RWPE1 (cell line): ENCODE data around the gene NLRP3.
"Not testable (repeated sequence)": the region's sequence is repeated elsewhere in the genome, so short reads cannot be mapped to it uniquely, and the experiment has no call there.

ENCODE experiments used
- CTCF ChIA-PET: fragments of 350-600 bp; sonication (Branson Sonifier 250); formaldehyde crosslinking; extraction: SDS; loops from one replicate; lab custom pipeline; 2021; lab: Yijun Ruan, JAX
- POLR2A ChIA-PET: fragments of 400-600 bp; formaldehyde crosslinking; extraction: SDS; loops from one replicate; lab custom pipeline; 2020; ENCODE audit warnings: antibody characterized with exemption; ENCODE audit not compliant: low non-redundant PET; lab: Yijun Ruan, JAX
- DNase-seq: peaks from one replicate; pipeline ENCODE4 v3.0.0; 2012; ENCODE audit warnings: low spot score
- H3K27ac ChIP-seq: fragments of 450-650 bp; 2 replicates; pipeline ENCODE4 v1.5.1; 2017
- TF ChIP-seq, protein P1 (sequence below): fragments of 450-650 bp; conservative IDR thresholded peaks from 2 replicates; pipeline ENCODE4 v1.5.1; 2017; ENCODE audit warnings: low read depth, mild to moderate bottlenecking

NLRP3 gene

DNA sequence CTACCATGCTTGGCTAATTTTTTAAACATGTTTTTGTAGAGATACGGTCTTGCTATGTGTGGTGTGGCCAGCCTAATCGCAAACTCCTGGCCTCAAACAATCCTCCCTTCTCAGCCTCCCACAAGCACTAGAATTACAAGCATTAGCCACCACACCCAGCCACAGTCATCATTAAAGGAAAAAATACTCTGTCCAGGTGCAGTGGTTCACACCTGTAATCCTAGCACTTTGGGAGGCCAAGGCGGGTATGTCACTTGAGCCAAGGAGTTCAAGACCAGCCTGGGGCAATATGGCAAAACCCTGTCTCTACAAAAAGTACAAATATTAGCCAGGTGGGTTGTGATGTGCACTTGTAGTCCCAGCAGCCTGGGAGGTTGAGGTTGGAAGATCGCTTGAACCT, 25.0 kb upstream of the NLRP3 start:
- no peak overlapping the region for H3K27ac ChIP-seq
- DNase-seq: no peak
- ChIA-PET CTCF (interaction anchor here (0.7 to 2.5 kb wide), 6 partner anchors 10 to 1417 kb away, joined by 3 to 29 read pairs (median 4); no protein-coding TSS in a partner anchor), POLR2A (no interaction called here)
- TF ChIP-seq, protein P1, sequence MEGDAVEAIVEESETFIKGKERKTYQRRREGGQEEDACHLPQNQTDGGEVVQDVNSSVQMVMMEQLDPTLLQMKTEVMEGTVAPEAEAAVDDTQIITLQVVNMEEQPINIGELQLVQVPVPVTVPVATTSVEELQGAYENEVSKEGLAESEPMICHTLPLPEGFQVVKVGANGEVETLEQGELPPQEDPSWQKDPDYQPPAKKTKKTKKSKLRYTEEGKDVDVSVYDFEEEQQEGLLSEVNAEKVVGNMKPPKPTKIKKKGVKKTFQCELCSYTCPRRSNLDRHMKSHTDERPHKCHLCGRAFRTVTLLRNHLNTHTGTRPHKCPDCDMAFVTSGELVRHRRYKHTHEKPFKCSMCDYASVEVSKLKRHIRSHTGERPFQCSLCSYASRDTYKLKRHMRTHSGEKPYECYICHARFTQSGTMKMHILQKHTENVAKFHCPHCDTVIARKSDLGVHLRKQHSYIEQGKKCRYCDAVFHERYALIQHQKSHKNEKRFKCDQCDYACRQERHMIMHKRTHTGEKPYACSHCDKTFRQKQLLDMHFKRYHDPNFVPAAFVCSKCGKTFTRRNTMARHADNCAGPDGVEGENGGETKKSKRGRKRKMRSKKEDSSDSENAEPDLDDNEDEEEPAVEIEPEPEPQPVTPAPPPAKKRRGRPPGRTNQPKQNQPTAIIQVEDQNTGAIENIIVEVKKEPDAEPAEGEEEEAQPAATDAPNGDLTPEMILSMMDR: no peak

DNA sequence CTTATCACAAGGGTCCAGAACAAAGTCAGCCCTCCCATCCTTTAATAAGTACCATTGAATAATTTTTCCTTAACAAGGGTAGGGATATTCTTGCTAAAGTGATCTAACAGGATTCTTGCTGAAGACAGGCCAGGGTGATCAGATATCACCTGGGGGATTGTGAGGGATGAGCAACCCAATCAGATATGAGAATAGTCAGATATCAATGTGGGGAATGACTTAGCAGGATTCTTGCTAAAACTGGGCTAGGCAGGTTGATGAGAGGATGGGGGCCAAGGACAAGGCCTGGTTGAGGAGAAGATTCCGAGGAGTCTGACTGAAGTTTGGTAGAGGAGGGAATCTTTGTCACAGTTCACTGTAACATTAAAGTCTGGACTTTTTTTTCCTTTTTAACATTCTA, 23.9 kb upstream of the NLRP3 start:
- ChIA-PET CTCF (no interaction called here), POLR2A (no interaction called here)
- TF ChIP-seq, protein P1: no peak
- DNase-seq: no peak
- H3K27ac ChIP-seq: no peak overlapping the region

DNA sequence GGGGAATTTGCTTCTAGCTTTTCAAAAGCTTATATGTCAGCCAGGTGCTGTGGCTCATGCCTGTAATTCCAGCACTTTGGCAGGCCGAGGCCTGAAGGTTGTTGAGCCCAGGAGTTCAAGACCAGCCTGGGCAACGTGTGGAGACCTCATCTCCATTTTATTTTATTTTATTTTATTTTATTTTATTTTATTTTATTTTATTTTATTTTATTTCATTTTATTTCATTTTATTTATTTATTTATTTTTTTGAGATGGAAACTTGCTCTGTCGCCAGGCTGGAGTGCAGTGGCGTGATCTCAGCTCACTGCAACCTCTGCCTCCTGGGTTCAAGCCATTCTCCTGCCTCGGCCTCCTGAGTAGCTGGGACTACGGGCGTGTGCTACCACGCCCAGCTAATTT, 20.9 kb upstream of the NLRP3 start:
- POLR2A ChIA-PET, H3K27ac ChIP-seq, DNase-seq: not testable (repeated sequence)
- CTCF ChIA-PET: interaction anchor here (2.0 kb wide), 1 partner anchor 21 kb away, joined by 5 read pairs; no protein-coding TSS in a partner anchor

DNA sequence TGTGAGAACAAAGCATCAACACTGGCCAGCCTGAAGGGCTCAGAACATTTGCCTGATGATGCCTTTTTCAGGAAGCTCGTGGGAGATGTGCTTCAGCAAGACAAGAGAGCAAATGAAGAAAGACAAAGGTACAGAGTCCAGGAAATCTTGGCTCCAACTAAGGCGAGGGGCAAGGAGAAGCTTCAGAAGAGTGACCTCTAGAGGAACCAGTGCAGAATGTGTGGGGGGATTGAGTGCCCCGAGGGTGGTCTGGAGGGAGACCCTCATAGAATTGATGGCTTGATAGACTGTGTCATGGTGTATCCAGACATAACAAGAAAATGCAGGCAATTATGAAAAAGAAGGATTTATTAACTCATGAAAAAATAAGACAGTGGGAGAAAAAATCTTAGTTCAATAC, 15.3 kb upstream of the NLRP3 start:
- POLR2A ChIA-PET: no interaction called here
- CTCF ChIA-PET: interaction anchor here (1.2 kb wide), 1 partner anchor 10 kb away, joined by 3 read pairs; no protein-coding TSS in a partner anchor
- TF ChIP-seq, protein P1: no peak
- H3K27ac ChIP-seq: no peak overlapping the region
- DNase-seq: no peak

DNA sequence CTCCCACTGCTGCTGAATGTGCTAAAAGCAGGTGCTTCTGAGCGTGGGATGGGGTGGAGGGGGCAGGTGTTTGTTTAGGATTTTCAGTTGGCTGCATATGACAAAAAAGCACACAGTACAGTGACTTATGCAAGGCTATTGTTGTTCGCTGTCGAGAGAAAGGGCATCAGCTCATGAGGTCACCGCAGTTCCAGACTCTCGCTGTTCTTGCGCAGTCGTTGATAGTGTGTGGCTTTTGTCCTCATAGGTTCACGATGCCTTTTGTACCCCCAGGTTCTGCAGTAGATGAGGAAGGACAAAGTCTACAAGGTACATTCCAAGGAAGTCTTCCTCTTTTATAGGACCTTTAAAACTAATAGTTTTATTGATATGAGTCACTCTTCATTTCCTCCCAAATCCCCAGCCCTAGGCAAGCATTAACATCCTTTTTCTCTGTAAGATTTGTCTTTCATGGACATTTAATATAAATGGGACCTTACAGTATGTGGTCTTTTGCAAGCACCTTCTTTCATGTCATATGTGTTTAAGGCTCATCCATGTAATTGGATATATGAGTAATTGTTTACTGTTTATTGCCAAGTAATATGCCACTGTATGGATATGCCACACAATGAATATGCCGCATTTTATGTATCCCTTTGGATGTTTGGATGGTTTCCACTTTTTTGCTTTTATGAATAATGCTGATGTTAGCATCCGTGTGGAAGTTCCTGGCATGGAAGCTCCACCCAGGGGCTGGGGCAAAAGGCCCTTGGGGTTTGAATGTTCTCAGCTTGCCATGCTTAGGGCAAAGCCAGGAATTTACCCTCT, 14.5 kb upstream of the NLRP3 start:
- CTCF ChIA-PET: interaction anchor here (0.5 to 1.2 kb wide), 2 partner anchors 11 to 142 kb away, joined by 3 read pairs; no protein-coding TSS in a partner anchor
- TF ChIP-seq, protein P1: no peak
- H3K27ac ChIP-seq: no peak overlapping the region
- POLR2A ChIA-PET: no interaction called here
- DNase-seq: no peak

DNA sequence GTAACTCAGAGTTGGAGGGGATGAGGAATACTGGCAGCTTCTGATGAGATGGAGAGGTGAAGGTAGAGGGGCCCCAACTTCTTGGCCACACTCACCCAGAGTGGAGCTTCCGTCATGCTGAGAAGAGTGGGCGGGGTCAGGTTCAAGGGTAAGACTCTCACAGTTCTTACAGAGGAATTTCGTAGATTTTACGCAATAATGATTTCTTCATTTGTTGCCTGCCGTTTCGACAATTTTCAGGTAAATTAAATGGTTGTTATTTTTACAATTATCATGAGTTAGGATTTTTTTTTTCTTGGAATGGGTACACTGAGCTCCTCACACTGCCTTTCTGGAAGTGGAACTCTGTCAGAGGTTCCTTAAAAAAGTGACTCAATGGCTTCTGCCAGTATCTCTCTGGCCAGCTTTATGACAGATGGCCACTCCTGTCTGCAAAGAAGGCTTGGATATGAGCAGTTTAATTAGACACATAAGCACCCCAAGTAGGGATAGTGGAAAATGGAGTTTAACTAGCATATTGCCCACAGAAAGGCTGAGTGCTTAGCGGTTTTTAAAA, 13.8 kb upstream of the NLRP3 start:
- TF ChIP-seq, protein P1: no peak
- ChIA-PET CTCF (interaction anchor here (0.6 kb wide), 1 partner anchor 108 kb away, joined by 4 read pairs; no protein-coding TSS in a partner anchor), POLR2A (no interaction called here)
- DNase-seq: no peak
- H3K27ac ChIP-seq: no peak overlapping the region
